Breast epithelium (tissue), 4 donors: ENCODE results near the gene SLC4A2. TPM values are rescaled to one million over a fixed set of nuclear protein-coding genes. Genes with fewer than 3 reads are reported as not detected.

Experiments
- DNase-seq, 2 donors: peaks; one replicate each; pipeline ENCODE4 v3.0.0-alpha.2; 2019; ENCODE audit warnings: low spot score in 2 of 2
- H3K27ac ChIP-seq, 2 donors: fragments of 200-600 bp; sonication (generic) in 1 of 2; one replicate each; pipeline ENCODE4 v1.5.1; 2016 to 2019; ENCODE audit warnings: mild to moderate bottlenecking in 1 of 2
- H3K27me3 ChIP-seq, 2 donors: fragments of 200-600 bp; sonication (generic) in 1 of 2; one replicate each; pipeline versions ENCODE4 v1.5.1 to v1.6.0; 2017 to 2019; ENCODE audit warnings: control low read depth in 1 of 2, mild to moderate bottlenecking in 1 of 2
- H3K36me3 ChIP-seq: fragments of 200-600 bp; one replicate; pipeline ENCODE4 v1.5.1; 2019
- H3K4me1 ChIP-seq, 2 donors: fragments of 200-600 bp; sonication (generic); one replicate each; pipeline ENCODE4 v1.5.1; 2016 to 2019; ENCODE audit warnings: control low read depth in 1 of 2
- H3K4me3 ChIP-seq, 3 donors: fragments of 200-600 bp; sonication (generic); 1 replicate in 2 of 3; 2 replicates in 1 of 3; pipeline ENCODE4 v1.5.1; 2016 to 2019; ENCODE audit warnings: mild to moderate bottlenecking in 3 of 3, moderate library complexity in 2 of 3
- H3K9me3 ChIP-seq, 2 donors: fragments of 200-600 bp; sonication (generic) in 1 of 2; one replicate each; pipeline ENCODE4 v1.5.1; 2016 to 2019; ENCODE audit warnings: control low read depth in 1 of 2
- CTCF ChIP-seq, 3 donors: fragments of 450-650 bp; IDR thresholded peaks; one replicate each; pipeline ENCODE4 v1.5.1; 2016 to 2017; ENCODE audit warnings: antibody characterized with exemption in 3 of 3, mild to moderate bottlenecking in 3 of 3, moderate library complexity in 3 of 3
- POLR2A ChIP-seq: fragments of 450-650 bp; IDR thresholded peaks from one replicate; pipeline ENCODE4 v1.6.1; 2016; ENCODE audit warnings: antibody characterized with exemption, mild to moderate bottlenecking, moderate library complexity
- POLR2AphosphoS5 ChIP-seq, 3 donors: sonication (generic); formaldehyde crosslinking; IDR thresholded peaks; one replicate each; pipeline ENCODE4 v1.6.1; 2017; ENCODE audit warnings: antibody characterized with exemption in 3 of 3
- intact Hi-C: fragments of 100-400 bp; cut with DNase I; formaldehyde crosslinking; loops from one replicate; pipeline ENCODE4 v1.15.1; 2023; ENCODE audit warnings: low total_unique reads
- total RNA-seq, 3 donors: library from RNA; depleted of rRNA; stranded (reverse); fragments of >200 nt; gene quantifications; one replicate each; pipeline ENCODE4 v1.1.0, GENCODE V29; 2016

The SLC4A2 gene
- total RNA-seq, 3 donors from 2014 or later: 83.2 to 101 (median 92.8) TPM

GRCh38 chr7:151062399-151063211, 3.2 kb downstream of the SLC4A2 start:
- H3K4me1 ChIP-seq: peaks cover 16 to 20% of the 10 kb centered on the region in 2 donors
- peak overlapping the region; percentile 81 to 89 for H3K27ac ChIP-seq
- H3K9me3 ChIP-seq: no peaks in the 10 kb centered on the region
- H3K36me3 ChIP-seq: peaks cover 3% of the 10 kb centered on the region
- TF ChIP-seq CTCF (IDR thresholded peaks at IDR 0.05) (no peak), POLR2A (no peak), POLR2AphosphoS5 (IDR thresholded peaks at IDR 0.05) (no peak)
- peak overlapping the region; percentile 29 to 64 (median 40) for H3K4me3 ChIP-seq
- no peak for DNase-seq
- no peaks in the 10 kb centered on the region for H3K27me3 ChIP-seq
- intact Hi-C loops: no loop called here

GRCh38 chr7:151063212-151063561, 3.8 kb downstream of the SLC4A2 start:
- no peaks in the 10 kb centered on the region for H3K27me3 ChIP-seq
- peak overlapping the region; percentile 81 to 89 for H3K27ac ChIP-seq
- H3K4me1 ChIP-seq: peaks cover 16 to 20% of the 10 kb centered on the region in 2 donors
- H3K9me3 ChIP-seq: no peaks in the 10 kb centered on the region
- TF ChIP-seq POLR2A (no peak), POLR2AphosphoS5 (IDR thresholded peaks at IDR 0.05) (peak in 1 of 3 donors; percentile 36)
- peak overlapping the region; percentile 29 to 64 (median 40) for H3K4me3 ChIP-seq
- DNase-seq: no peak
- peaks cover 9% of the 10 kb centered on the region for H3K36me3 ChIP-seq
- intact Hi-C loops: no loop called here

GRCh38 chr7:151064454-151064853, 5.1 kb downstream of the SLC4A2 start:
- intact Hi-C loops: no loop called here
- TF ChIP-seq POLR2A (no peak), POLR2AphosphoS5 (IDR thresholded peaks at IDR 0.05) (no peak), CTCF (IDR thresholded peaks at IDR 0.05) (no peak)
- no peak for DNase-seq
- Histone ChIP-seq H3K4me3 (no peak overlapping the region), H3K36me3 (peaks cover 12% of the 10 kb centered on the region), H3K27ac (peak overlapping the region; percentile 81 to 89), H3K9me3 (no peaks in the 10 kb centered on the region), H3K27me3 (no peaks in the 10 kb centered on the region), H3K4me1 (peaks cover 12 to 20% of the 10 kb centered on the region in 2 donors)

GRCh38 chr7:151064993-151065392, 5.6 kb downstream of the SLC4A2 start:
- Histone ChIP-seq H3K27me3 (no peaks in the 10 kb centered on the region), H3K36me3 (peaks cover 16% of the 10 kb centered on the region), H3K9me3 (no peaks in the 10 kb centered on the region), H3K27ac (peak overlapping the region in 1 of 2 donors; percentile 89), H3K4me3 (no peak overlapping the region), H3K4me1 (peaks cover 12 to 20% of the 10 kb centered on the region in 2 donors)
- TF ChIP-seq POLR2AphosphoS5 (IDR thresholded peaks at IDR 0.05) (no peak), CTCF (IDR thresholded peaks at IDR 0.05) (no peak), POLR2A (no peak)
- no peak for DNase-seq
- intact Hi-C loops: no loop called here

- no peaks in the 10 kb centered on the region for H3K9me3 ChIP-seq
- peaks cover 16% of the 10 kb centered on the region for H3K36me3 ChIP-seq
- TF ChIP-seq POLR2AphosphoS5 (IDR thresholded peaks at IDR 0.05): no peak
- no peak for TF ChIP-seq CTCF (IDR thresholded peaks at IDR 0.05)
- no peak for TF ChIP-seq POLR2A
- no peak for DNase-seq
- no peak overlapping the region for H3K27ac ChIP-seq
- H3K4me1 ChIP-seq: peaks cover 12 to 15% of the 10 kb centered on the region in 2 donors
- intact Hi-C loops: no loop called here
- no peak overlapping the region for H3K4me3 ChIP-seq
- no peaks in the 10 kb centered on the region for H3K27me3 ChIP-seq
These were observed 6.1 kb downstream of the SLC4A2 start for GRCh38 chr7:151065516-151065915.
